ENCODE results near the gene TBC1D21. TPM values are rescaled to one million over a fixed set of nuclear protein-coding genes. Genes with fewer than 3 reads are reported as not detected.

TBC1D21 gene
- total and polyA plus RNA-seq, 5 donors from 2014 or later, result not detected

GRCh38 chr15:73909651-73910050 lies 36.3 kb downstream of the TBC1D21 start:
- Histone ChIP-seq H3K9me3 (ENCODE audit: control insufficient read depth in 2 of 2, low read length in 2 of 2) (no peaks in the 10 kb centered on the region), H3K4me3 (ENCODE audit: low read depth, low read length) (no peak overlapping the region), H3K4me1 (ENCODE audit: control insufficient read depth, insufficient read depth, low read length, poor library complexity, severe bottlenecking) (peaks cover 6% of the 10 kb centered on the region), H3K27me3 (ENCODE audit: control insufficient read depth, insufficient read depth, low read length) (no peaks in the 10 kb centered on the region), H3K36me3 (ENCODE audit: control insufficient read depth, insufficient read depth, low read length) (no peaks in the 10 kb centered on the region), H3K27ac (ENCODE audit: insufficient read depth, low read length, poor library complexity, severe bottlenecking) (no peak overlapping the region)
- Mint-ChIP-seq H3K4me3 (no peak overlapping the region), H3K27me3 (peaks cover 4% of the 10 kb centered on the region), H3K27ac (no peak overlapping the region), H3K36me3 (peaks cover 28% of the 10 kb centered on the region), H3K9me3 (no peaks in the 10 kb centered on the region), H3K4me1 (peaks cover 0 to 10% (median 5%) of the 10 kb centered on the region in 4 donors)
- ATAC-seq (ENCODE audit: low read depth in 2 of 2) (no peak), DNase-seq (no peak)

GRCh38 chr15:73910522-73911303 lies 37.3 kb downstream of the TBC1D21 start:
- H3K27ac Mint-ChIP-seq, result no peak overlapping the region
- ATAC-seq (ENCODE audit: low read depth in 2 of 2), result no peak
- Histone ChIP-seq H3K36me3 (ENCODE audit: control insufficient read depth, insufficient read depth, low read length) (no peaks in the 10 kb centered on the region), H3K9me3 (ENCODE audit: control insufficient read depth in 2 of 2, low read length in 2 of 2) (no peaks in the 10 kb centered on the region), H3K27ac (ENCODE audit: insufficient read depth, low read length, poor library complexity, severe bottlenecking) (no peak overlapping the region), H3K27me3 (ENCODE audit: control insufficient read depth, insufficient read depth, low read length) (no peaks in the 10 kb centered on the region), H3K4me1 (ENCODE audit: control insufficient read depth, insufficient read depth, low read length, poor library complexity, severe bottlenecking) (peaks cover 6% of the 10 kb centered on the region), H3K4me3 (ENCODE audit: low read depth, low read length) (no peak overlapping the region)
- peaks cover 8% of the 10 kb centered on the region for H3K27me3 Mint-ChIP-seq
- DNase-seq, result no peak
- peaks cover 0 to 14% (median 7%) of the 10 kb centered on the region in 4 donors for H3K4me1 Mint-ChIP-seq
- no peak overlapping the region for H3K4me3 Mint-ChIP-seq
- peaks cover 28% of the 10 kb centered on the region for H3K36me3 Mint-ChIP-seq
- no peaks in the 10 kb centered on the region for H3K9me3 Mint-ChIP-seq

GRCh38 chr15:73912030-73912596 lies 38.7 kb downstream of the TBC1D21 start:
- Histone ChIP-seq H3K27ac (ENCODE audit: insufficient read depth, low read length, poor library complexity, severe bottlenecking) (no peak overlapping the region), H3K4me1 (ENCODE audit: control insufficient read depth, insufficient read depth, low read length, poor library complexity, severe bottlenecking) (peaks cover 6% of the 10 kb centered on the region), H3K9me3 (ENCODE audit: control insufficient read depth in 2 of 2, low read length in 2 of 2) (no peaks in the 10 kb centered on the region), H3K36me3 (ENCODE audit: control insufficient read depth, insufficient read depth, low read length) (peaks cover 3% of the 10 kb centered on the region), H3K4me3 (ENCODE audit: low read depth, low read length) (no peak overlapping the region), H3K27me3 (ENCODE audit: control insufficient read depth, insufficient read depth, low read length) (no peaks in the 10 kb centered on the region)
- peaks cover 0 to 14% (median 7%) of the 10 kb centered on the region in 4 donors for H3K4me1 Mint-ChIP-seq
- H3K36me3 Mint-ChIP-seq, result peaks cover 27% of the 10 kb centered on the region
- ATAC-seq (ENCODE audit: low read depth in 2 of 2), result no peak
- no peak overlapping the region for H3K4me3 Mint-ChIP-seq
- H3K9me3 Mint-ChIP-seq, result no peaks in the 10 kb centered on the region
- no peak overlapping the region for H3K27ac Mint-ChIP-seq
- peaks cover 4% of the 10 kb centered on the region for H3K27me3 Mint-ChIP-seq
- DNase-seq, result no peak

GRCh38 chr15:73914145-73914544 lies 40.8 kb downstream of the TBC1D21 start:
- H3K4me1 ChIP-seq (ENCODE audit: control insufficient read depth, insufficient read depth, low read length, poor library complexity, severe bottlenecking), result peaks cover 6% of the 10 kb centered on the region
- peak in 1 of 2 donors; percentile 50 for ATAC-seq (ENCODE audit: low read depth in 2 of 2)
- Mint-ChIP-seq H3K9me3 (peaks cover 0 to 12% (median 1%) of the 10 kb centered on the region in 7 donors), H3K36me3 (peaks cover 41% of the 10 kb centered on the region), H3K27me3 (peaks cover 4% of the 10 kb centered on the region), H3K27ac (peak overlapping the region in 1 of 3 donors; percentile 52), H3K4me3 (peak overlapping the region in 1 of 4 donors; percentile 22), H3K4me1 (peaks cover 0 to 17% (median 7%) of the 10 kb centered on the region in 4 donors)
- H3K27me3 ChIP-seq (ENCODE audit: control insufficient read depth, insufficient read depth, low read length), result no peaks in the 10 kb centered on the region
- H3K9me3 ChIP-seq (ENCODE audit: control insufficient read depth in 2 of 2, low read length in 2 of 2), result no peaks in the 10 kb centered on the region
- H3K27ac ChIP-seq (ENCODE audit: insufficient read depth, low read length, poor library complexity, severe bottlenecking), result no peak overlapping the region
- peaks cover 13% of the 10 kb centered on the region for H3K36me3 ChIP-seq (ENCODE audit: control insufficient read depth, insufficient read depth, low read length)
- peak in 1 of 3 donors; percentile 27 for DNase-seq
- H3K4me3 ChIP-seq (ENCODE audit: low read depth, low read length), result no peak overlapping the region

GRCh38 chr15:73915082-73915481 lies 41.7 kb downstream of the TBC1D21 start:
- Histone ChIP-seq H3K27me3 (ENCODE audit: control insufficient read depth, insufficient read depth, low read length) (no peaks in the 10 kb centered on the region), H3K27ac (ENCODE audit: insufficient read depth, low read length, poor library complexity, severe bottlenecking) (no peak overlapping the region), H3K4me3 (ENCODE audit: low read depth, low read length) (no peak overlapping the region), H3K9me3 (ENCODE audit: control insufficient read depth in 2 of 2, low read length in 2 of 2) (no peaks in the 10 kb centered on the region), H3K36me3 (ENCODE audit: control insufficient read depth, insufficient read depth, low read length) (peaks cover 13% of the 10 kb centered on the region), H3K4me1 (ENCODE audit: control insufficient read depth, insufficient read depth, low read length, poor library complexity, severe bottlenecking) (peaks cover 9% of the 10 kb centered on the region)
- Mint-ChIP-seq H3K36me3 (peaks cover 40% of the 10 kb centered on the region), H3K9me3 (peaks cover 0 to 12% (median 1%) of the 10 kb centered on the region in 7 donors), H3K27me3 (peaks cover 4% of the 10 kb centered on the region), H3K4me1 (peaks cover 3 to 18% (median 10%) of the 10 kb centered on the region in 4 donors), H3K27ac (peak overlapping the region in 1 of 3 donors; percentile 52), H3K4me3 (no peak overlapping the region)
- ATAC-seq (ENCODE audit: low read depth in 2 of 2), result no peak
- no peak for DNase-seq

- Mint-ChIP-seq H3K27ac (no peak overlapping the region), H3K36me3 (peaks cover 28% of the 10 kb centered on the region)
- ATAC-seq (ENCODE audit: low read depth in 2 of 2), result no peak
These were observed 45.4 kb downstream of the TBC1D21 start for GRCh38 chr15:73918784-73919183.

GRCh38 chr15:73919706-73920105 lies 46.3 kb downstream of the TBC1D21 start:
- peaks cover 28% of the 10 kb centered on the region for H3K4me1 ChIP-seq (ENCODE audit: control insufficient read depth, insufficient read depth, low read length, poor library complexity, severe bottlenecking)
- no peak overlapping the region for H3K4me3 ChIP-seq (ENCODE audit: low read depth, low read length)
- peaks cover 13% of the 10 kb centered on the region for H3K36me3 ChIP-seq (ENCODE audit: control insufficient read depth, insufficient read depth, low read length)
- Mint-ChIP-seq H3K4me1 (peaks cover 8 to 49% (median 26%) of the 10 kb centered on the region in 4 donors), H3K4me3 (peak overlapping the region in 1 of 4 donors; percentile 8), H3K27me3 (peaks cover 4% of the 10 kb centered on the region), H3K27ac (peak overlapping the region in 2 of 3 donors; percentile 9 to 25), H3K36me3 (peaks cover 28% of the 10 kb centered on the region), H3K9me3 (peaks cover 0 to 12% (median 1%) of the 10 kb centered on the region in 7 donors)
- no peak for DNase-seq
- H3K27me3 ChIP-seq (ENCODE audit: control insufficient read depth, insufficient read depth, low read length), result no peaks in the 10 kb centered on the region
- no peak for ATAC-seq (ENCODE audit: low read depth in 2 of 2)
- no peaks in the 10 kb centered on the region for H3K9me3 ChIP-seq (ENCODE audit: control insufficient read depth in 2 of 2, low read length in 2 of 2)
- peak overlapping the region; percentile 86 for H3K27ac ChIP-seq (ENCODE audit: insufficient read depth, low read length, poor library complexity, severe bottlenecking)

More at GRCh38 chr15:73918784-73919183, 45.4 kb downstream of the TBC1D21 start:
- Histone ChIP-seq H3K9me3 (ENCODE audit: control insufficient read depth in 2 of 2, low read length in 2 of 2) (no peaks in the 10 kb centered on the region), H3K4me3 (ENCODE audit: low read depth, low read length) (no peak overlapping the region), H3K36me3 (ENCODE audit: control insufficient read depth, insufficient read depth, low read length) (peaks cover 13% of the 10 kb centered on the region), H3K27ac (ENCODE audit: insufficient read depth, low read length, poor library complexity, severe bottlenecking) (no peak overlapping the region), H3K27me3 (ENCODE audit: control insufficient read depth, insufficient read depth, low read length) (no peaks in the 10 kb centered on the region), H3K4me1 (ENCODE audit: control insufficient read depth, insufficient read depth, low read length, poor library complexity, severe bottlenecking) (peaks cover 25% of the 10 kb centered on the region)
- H3K4me3 Mint-ChIP-seq, result no peak overlapping the region
- DNase-seq, result no peak
- peaks cover 0 to 12% (median 1%) of the 10 kb centered on the region in 7 donors for H3K9me3 Mint-ChIP-seq
- H3K27me3 Mint-ChIP-seq, result peaks cover 4% of the 10 kb centered on the region
- peaks cover 8 to 47% (median 23%) of the 10 kb centered on the region in 4 donors for H3K4me1 Mint-ChIP-seq

All from CD4-positive, CD25-positive, alpha-beta regulatory T cell (primary cell).